Testis (tissue), 3 donors: ENCODE data around the gene EPN3. TPM values are rescaled to one million over a fixed set of nuclear protein-coding genes. Genes with fewer than 3 reads are reported as not detected.

ENCODE experiments used
- DNase-seq: peaks from one replicate; pipeline ENCODE4 v3.0.0-alpha.2; 2019
- H3K27ac ChIP-seq, 2 donors: fragments of 200-600 bp; sonication (generic); one replicate each; pipeline ENCODE4 v1.5.1; 2019
- H3K27me3 ChIP-seq: fragments of 200-600 bp; sonication (generic); one replicate; pipeline ENCODE4 v1.5.1; 2019
- H3K36me3 ChIP-seq: fragments of 200-600 bp; sonication (generic); one replicate; pipeline ENCODE4 v1.5.1; 2017; ENCODE audit warnings: low read depth; ENCODE audit errors: missing control alignments
- H3K4me1 ChIP-seq: fragments of 200-600 bp; sonication (generic); one replicate; pipeline ENCODE4 v1.5.1; 2019
- H3K4me3 ChIP-seq, 2 donors: fragments of 200-600 bp; sonication (generic); one replicate each; pipeline ENCODE4 v1.5.1; 2017 to 2019
- H3K9me3 ChIP-seq: fragments of 200-600 bp; sonication (generic); one replicate; pipeline ENCODE4 v1.5.1; 2017
- CTCF ChIP-seq, 3 experiments: fragments of 450-650 bp in 2 of 3; fragments of 200-600 bp in 1 of 3; sonication (generic) in 1 of 3; IDR thresholded peaks; one replicate each; pipeline ENCODE4 v1.5.1; 2016 to 2019; ENCODE audit warnings: antibody characterized with exemption in 3 of 3, mild to moderate bottlenecking in 2 of 3, moderate library complexity in 1 of 3
- POLR2A ChIP-seq: fragments of 450-650 bp; IDR thresholded peaks from one replicate; pipeline ENCODE4 v1.6.1; 2017; ENCODE audit warnings: antibody characterized with exemption, mild to moderate bottlenecking, moderate library complexity
- WGBS, 2 donors: methylation state at CpG; one replicate each; pipeline ENCODE4 v1.1.5; 2018; 5-methylcytosine and 5-hydroxymethylcytosine counted together
- intact Hi-C: fragments of 100-400 bp; cut with DNase I; formaldehyde crosslinking; loops from one replicate; pipeline ENCODE4 v1.15.1; 2023; ENCODE audit warnings: low total_unique reads
- polyA plus RNA-seq: library from polyadenylated mRNA; stranded (reverse); fragments of 350-450 nt; fragmentation: Illumina TruSeq; extraction: RNeasy Lipid Tissue Mini Kit (QIAGEN cat#74804); gene quantifications from one replicate; pipeline ENCODE4 v1.2.3, GENCODE V29; 2014; ENCODE audit warnings: low read depth, low replicate concordance; ENCODE audit not compliant: insufficient read depth
- total RNA-seq, 2 donors: library from RNA; depleted of rRNA; stranded (reverse); fragments of >200 nt; gene quantifications; one replicate each; pipeline ENCODE4 v1.2.3, GENCODE V29; 2016

Gene EPN3
- total and polyA plus RNA-seq, 3 donors from 2014 or later, result 4.9 to 6.3 (median 6.3) TPM

DNA sequence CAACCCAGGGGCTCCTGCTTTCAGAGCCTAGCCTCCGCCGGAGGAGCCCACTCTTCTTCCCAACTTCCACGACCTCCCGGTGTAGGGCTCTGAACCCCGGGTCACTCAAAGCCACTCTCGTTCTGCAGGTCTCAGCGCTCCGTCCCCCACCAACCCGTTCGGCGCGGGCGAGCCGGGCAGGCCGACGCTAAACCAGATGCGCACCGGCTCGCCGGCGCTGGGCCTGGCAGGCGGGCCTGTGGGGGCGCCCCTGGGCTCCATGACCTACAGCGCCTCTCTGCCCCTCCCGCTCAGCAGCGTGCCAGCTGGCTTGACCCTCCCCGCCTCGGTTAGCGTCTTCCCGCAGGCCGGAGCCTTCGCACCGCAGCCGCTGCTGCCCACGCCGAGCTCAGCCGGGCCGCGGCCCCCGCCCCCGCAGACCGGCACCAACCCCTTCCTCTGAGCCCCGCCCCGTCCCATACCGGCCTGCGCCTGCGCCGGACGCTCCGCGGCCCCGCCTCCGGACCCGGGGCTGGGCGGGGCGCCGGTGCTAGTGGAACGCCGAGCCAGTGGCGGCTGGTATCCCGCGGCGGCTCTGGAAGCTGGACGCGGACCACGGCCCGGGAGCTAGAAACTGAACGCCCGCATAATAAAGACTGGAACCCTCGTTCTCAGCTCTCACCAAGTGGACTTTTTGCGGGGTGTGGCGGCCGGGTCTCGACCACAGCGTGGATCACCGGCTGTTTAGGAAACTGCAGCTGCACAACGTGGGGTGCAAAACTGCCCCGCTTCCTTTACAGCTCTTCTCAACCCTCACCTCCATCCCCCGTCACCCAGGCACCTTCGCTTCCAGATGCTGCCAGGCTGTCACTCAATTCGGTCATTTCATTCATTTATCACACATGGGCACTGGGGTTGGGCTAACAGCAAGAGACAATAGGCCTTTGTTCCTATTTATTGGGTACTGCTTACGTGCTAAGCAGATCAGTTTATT lies 9.5 kb downstream of the EPN3 start:
- H3K4me1 ChIP-seq, result peaks cover 26% of the 10 kb centered on the region
- TF ChIP-seq CTCF (IDR thresholded peaks at IDR 0.05) (no peak), POLR2A (no peak)
- 2 to 5% methylated on average over 22 to 76 of the region's 82 CpGs for WGBS, 2 donors
- H3K27me3 ChIP-seq, result no peaks in the 10 kb centered on the region
- H3K27ac ChIP-seq, result peak overlapping the region; percentile 76 to 87
- H3K9me3 ChIP-seq, result no peaks in the 10 kb centered on the region
- H3K36me3 ChIP-seq, result no peaks in the 10 kb centered on the region
- intact Hi-C loops, result loop anchor here (5.0 kb wide), 1 partner anchor 60 kb away; no protein-coding TSS in a partner anchor
- peak overlapping the region; percentile 56 to 71 for H3K4me3 ChIP-seq
- peak; percentile 90 for DNase-seq

- Histone ChIP-seq H3K4me3 (no peak overlapping the region), H3K27ac (no peak overlapping the region), H3K27me3 (no peaks in the 10 kb centered on the region), H3K4me1 (peaks cover 34% of the 10 kb centered on the region), H3K9me3 (no peaks in the 10 kb centered on the region), H3K36me3 (no peaks in the 10 kb centered on the region)
- intact Hi-C loops, result loop anchor here (5.0 kb wide), 1 partner anchor 61 kb away; no protein-coding TSS in a partner anchor
- WGBS, 2 donors, result 73 to 77% methylated on average over 14 to 16 of the region's 16 CpGs
- no peak for DNase-seq
- TF ChIP-seq CTCF (IDR thresholded peaks at IDR 0.05), result no peak
- no peak for TF ChIP-seq POLR2A
These were observed 10.6 kb downstream of the EPN3 start for GRCh38 chr17:50542795-50543774.

DNA sequence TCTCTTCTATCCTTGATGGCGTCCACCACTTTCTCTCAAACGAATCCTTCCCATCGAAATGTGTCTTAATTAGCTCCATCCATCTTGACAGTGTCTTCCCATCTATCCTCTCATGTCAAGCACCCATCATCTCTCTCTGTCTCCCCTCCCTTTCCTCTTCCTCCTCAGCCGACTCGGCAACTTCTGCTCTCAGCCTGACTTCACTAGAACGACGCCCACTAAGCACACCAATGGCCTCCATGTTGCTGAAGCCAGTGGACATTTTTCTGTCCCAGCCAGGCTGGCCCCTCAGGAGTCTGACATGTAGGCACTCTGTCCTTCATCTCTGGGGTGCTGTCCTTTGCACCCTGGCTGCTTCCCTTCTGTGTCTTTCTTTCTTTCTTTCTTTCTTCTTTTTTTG lies 12.0 kb downstream of the EPN3 start:
- WGBS, 2 donors, result 90 to 91% methylated on average over 7 of the region's 7 CpGs
- no peak for DNase-seq
- Histone ChIP-seq H3K9me3 (no peaks in the 10 kb centered on the region), H3K27ac (no peak overlapping the region), H3K4me3 (no peak overlapping the region), H3K27me3 (no peaks in the 10 kb centered on the region), H3K4me1 (peaks cover 27% of the 10 kb centered on the region), H3K36me3 (no peaks in the 10 kb centered on the region)
- intact Hi-C loops, result loop anchor here (5.0 kb wide), 1 partner anchor 62 kb away; no protein-coding TSS in a partner anchor
- TF ChIP-seq CTCF (IDR thresholded peaks at IDR 0.05) (no peak), POLR2A (no peak)

DNA sequence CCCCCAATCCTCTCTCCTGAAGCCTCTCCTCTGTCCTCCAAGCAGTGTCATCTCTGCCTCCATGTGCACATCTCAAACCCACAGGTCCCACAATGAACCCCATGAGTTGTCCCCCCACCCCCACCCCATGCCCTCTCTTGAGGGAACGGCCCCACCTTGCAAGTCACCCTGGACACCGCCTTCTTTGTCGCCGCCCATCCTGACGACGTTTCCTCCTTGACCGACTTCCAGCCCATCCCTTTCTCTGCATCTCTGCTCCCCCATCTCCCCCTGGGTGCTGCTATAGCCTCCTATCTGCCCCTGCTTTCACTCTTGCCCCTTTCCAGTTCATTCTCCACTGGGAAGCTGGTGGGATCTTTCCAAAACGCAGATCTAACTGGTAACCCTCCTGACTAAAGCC lies 12.8 kb downstream of the EPN3 start:
- H3K27ac ChIP-seq, result no peak overlapping the region
- intact Hi-C loops, result loop anchor here (5.0 kb wide), 1 partner anchor 152 kb away; no protein-coding TSS in a partner anchor
- H3K36me3 ChIP-seq, result no peaks in the 10 kb centered on the region
- no peak for DNase-seq
- no peak overlapping the region for H3K4me3 ChIP-seq
- peaks cover 27% of the 10 kb centered on the region for H3K4me1 ChIP-seq
- no peaks in the 10 kb centered on the region for H3K9me3 ChIP-seq
- H3K27me3 ChIP-seq, result no peaks in the 10 kb centered on the region
- 67 to 73% methylated on average over 8 of the region's 8 CpGs for WGBS, 2 donors
- TF ChIP-seq POLR2A (no peak), CTCF (IDR thresholded peaks at IDR 0.05) (no peak)
